LNCAP (cell line): Measurements from ENCODE around the gene GPC6.

Experiments
- TF ChIP-seq, protein P1 (sequence below): fragments of 450-650 bp; IDR thresholded peaks from 2 replicates; pipeline ENCODE4 v1.5.1; 2017; ENCODE audit warnings: mild to moderate bottlenecking

The GPC6 gene

DNA sequence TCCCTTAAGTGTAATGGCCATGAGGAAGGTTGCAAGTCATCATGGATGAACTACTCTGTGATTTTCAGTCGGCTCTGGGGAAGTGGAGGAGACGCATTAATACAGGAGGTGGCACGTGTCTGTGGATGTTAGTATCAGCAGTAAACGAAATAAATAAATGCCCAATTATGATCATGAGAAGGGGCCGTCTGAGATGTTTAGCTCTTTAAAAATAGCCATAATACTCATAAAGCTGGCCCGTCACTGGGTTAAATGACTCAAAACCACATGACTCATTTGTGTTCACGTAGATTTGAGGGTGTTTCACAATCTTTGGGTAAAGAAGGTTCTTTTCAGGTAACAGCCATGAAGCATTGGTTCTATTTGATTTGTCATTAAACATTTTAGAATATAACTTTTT lies 620.6 kb downstream of the GPC6 start:
- TF ChIP-seq, protein P1, sequence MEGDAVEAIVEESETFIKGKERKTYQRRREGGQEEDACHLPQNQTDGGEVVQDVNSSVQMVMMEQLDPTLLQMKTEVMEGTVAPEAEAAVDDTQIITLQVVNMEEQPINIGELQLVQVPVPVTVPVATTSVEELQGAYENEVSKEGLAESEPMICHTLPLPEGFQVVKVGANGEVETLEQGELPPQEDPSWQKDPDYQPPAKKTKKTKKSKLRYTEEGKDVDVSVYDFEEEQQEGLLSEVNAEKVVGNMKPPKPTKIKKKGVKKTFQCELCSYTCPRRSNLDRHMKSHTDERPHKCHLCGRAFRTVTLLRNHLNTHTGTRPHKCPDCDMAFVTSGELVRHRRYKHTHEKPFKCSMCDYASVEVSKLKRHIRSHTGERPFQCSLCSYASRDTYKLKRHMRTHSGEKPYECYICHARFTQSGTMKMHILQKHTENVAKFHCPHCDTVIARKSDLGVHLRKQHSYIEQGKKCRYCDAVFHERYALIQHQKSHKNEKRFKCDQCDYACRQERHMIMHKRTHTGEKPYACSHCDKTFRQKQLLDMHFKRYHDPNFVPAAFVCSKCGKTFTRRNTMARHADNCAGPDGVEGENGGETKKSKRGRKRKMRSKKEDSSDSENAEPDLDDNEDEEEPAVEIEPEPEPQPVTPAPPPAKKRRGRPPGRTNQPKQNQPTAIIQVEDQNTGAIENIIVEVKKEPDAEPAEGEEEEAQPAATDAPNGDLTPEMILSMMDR = no peak

DNA sequence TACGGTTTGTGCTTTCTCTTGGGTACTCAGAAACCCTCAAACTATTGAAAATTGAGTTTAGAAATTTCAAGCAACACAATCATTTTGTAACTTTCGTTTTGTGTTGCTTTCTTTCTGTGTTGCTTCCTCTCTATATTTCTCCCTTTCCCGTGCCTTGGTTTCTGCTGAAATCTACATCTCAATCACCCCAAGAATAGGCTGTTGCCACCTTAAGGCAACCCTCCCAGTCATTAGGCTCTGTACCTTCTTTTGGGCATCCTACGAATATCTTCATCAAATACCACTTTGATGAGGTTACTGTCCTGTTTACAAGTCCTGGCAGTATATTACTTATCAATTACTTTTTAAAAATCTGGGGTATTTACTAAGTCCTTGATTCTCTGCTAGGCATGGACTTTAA lies 621.6 kb downstream of the GPC6 start:
- TF ChIP-seq, protein P1 = no peak

- TF ChIP-seq, protein P1 = no peak
Observed at GRCh38 chr13:93851236-93851635, 624.6 kb downstream of the GPC6 start.

- TF ChIP-seq, protein P1 = no peak
Observed at GRCh38 chr13:93853912-93854311, 627.3 kb downstream of the GPC6 start.

DNA sequence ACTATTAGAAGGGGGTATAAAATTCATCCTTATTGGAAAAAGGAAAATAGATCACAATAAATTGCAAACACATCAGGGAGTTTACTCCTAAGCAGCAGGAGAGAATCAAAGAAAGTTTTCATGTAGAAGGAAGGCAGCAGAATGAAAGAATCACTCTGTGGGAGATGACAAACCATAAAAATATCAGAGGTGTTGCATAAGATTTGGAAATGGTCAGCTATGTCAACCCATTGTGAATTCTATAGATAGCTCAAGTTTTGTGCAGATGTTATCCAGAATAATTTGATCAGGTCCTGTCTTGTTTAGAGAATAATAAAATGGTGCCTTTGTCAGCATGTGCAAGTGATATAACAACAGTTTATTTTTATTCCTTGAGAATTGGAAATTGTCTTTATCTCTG lies 630.5 kb downstream of the GPC6 start:
- TF ChIP-seq, protein P1 = no peak

DNA sequence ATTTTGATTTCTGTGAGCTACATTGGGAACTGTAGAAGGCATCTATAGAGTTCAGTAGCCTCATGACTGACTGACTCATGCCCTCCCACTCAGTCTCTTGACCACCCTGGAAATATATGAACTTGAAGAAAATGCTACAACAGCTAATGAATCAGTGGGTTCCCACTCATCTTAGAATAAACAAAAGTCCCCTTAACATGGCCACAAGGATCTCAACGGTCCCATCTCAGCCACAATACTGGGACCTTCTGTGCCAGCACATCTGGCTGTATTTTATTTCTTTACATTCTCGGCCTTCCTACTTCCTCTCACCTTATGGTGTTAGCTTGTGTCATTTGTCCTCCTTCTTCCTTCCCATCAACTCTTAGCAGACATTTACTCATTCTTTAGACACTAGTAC lies 633.1 kb downstream of the GPC6 start:
- TF ChIP-seq, protein P1 = no peak

DNA sequence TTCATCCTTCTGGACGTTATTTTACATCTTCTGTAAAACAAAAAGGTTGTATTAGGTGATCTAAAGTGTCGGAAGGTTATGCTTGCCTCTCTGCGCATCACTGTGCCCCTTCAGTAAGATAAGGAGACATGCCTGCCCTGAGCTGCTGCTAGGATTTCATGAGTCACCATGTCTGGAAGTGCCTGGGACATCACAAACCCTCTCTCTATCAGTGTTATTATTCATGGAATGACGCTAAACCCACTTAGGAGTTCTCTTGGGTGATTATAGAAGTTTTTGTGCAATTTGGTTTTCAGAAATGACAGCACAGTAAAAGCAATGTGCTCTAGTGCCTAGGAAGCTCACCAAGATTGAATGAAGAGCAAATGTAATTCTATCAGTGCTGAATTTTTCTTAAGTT lies 635.2 kb downstream of the GPC6 start:
- TF ChIP-seq, protein P1 = no peak

DNA sequence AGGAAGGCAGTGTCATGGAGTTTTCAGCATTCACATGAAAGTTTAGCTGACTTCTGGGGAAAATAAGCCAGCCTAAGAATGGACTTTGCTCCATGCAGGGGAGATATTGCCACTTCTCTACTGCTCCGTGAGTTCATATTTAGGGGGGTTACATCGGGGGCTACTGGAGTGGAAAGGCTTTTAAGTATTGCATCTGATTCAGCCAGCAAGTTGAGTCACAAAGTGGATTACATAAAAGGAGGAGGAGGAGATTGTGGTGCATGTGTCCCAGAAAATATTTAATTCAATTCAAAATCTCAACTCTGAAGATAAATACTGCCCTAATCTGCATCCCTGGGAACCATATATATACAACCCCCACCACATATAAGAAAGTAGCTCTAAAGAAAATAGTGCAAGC lies 635.7 kb downstream of the GPC6 start:
- TF ChIP-seq, protein P1 = no peak
